ENCODE measurements around the gene ATP6V0B. TPM values are rescaled to one million over a fixed set of nuclear protein-coding genes. Genes with fewer than 3 reads are reported as not detected.

Gene ATP6V0B
- total and polyA plus RNA-seq, 2 of the 4 experiments (the other 2 are of a cell fraction), result 72.1 to 169 TPM

- H4K20me1 ChIP-seq (ENCODE audit: insufficient read depth, low read length), result peaks cover 21% of the 10 kb centered on the region
- no peak overlapping the region for H2BK5ac ChIP-seq (ENCODE audit: low read depth, low read length, poor library complexity, severe bottlenecking)
- no peak for ATAC-seq (ENCODE audit: low read depth)
Observed at GRCh38 chr1:43954036-43954435, 20.7 kb upstream of the ATP6V0B start.

More at GRCh38 chr1:43954036-43954435, 20.7 kb upstream of the ATP6V0B start:
- no peak overlapping the region for H3K4me3 ChIP-seq (ENCODE audit: insufficient read depth, low read depth, low read length)
- no peak overlapping the region for H4K8ac ChIP-seq (ENCODE audit: low read depth in 2 of 2, low read length in 2 of 2)
- no peak overlapping the region for H2BK15ac ChIP-seq (ENCODE audit: low read depth, low read length)
- TF ChIP-seq CHD1 (IDR thresholded peaks at IDR 0.05; ENCODE audit: low read depth, low read length), result no peak
- no peak for TF ChIP-seq SMC3 (IDR thresholded peaks at IDR 0.05; ENCODE audit: low read depth, low read length)
- TF ChIP-seq RCOR1 (IDR thresholded peaks at IDR 0.05; ENCODE audit: insufficient replicate concordance, low read length), result no peak
- no peak for TF ChIP-seq FOS (IDR thresholded peaks at IDR 0.05; ENCODE audit: low read depth, low read length)
- no peak for TF ChIP-seq MXI1 (IDR thresholded peaks at IDR 0.05; ENCODE audit: borderline replicate concordance, low read depth, low read length)
- no peak for TF ChIP-seq POLR2A (IDR thresholded peaks at IDR 0.05; ENCODE audit: low read depth, low read length)
- no peak for TF ChIP-seq MAZ (IDR thresholded peaks at IDR 0.05; ENCODE audit: borderline replicate concordance, low read depth, low read length)
- TF ChIP-seq NFE2L2 (IDR thresholded peaks at IDR 0.05; ENCODE audit: low read depth, low read length), result no peak
- TF ChIP-seq RAD21 (IDR thresholded peaks at IDR 0.05; ENCODE audit: low read length), result no peak
- no peak for TF ChIP-seq CEBPB (IDR thresholded peaks at IDR 0.05; ENCODE audit: low read depth, low read length)
- no peak for TF ChIP-seq CTCF (conservative IDR thresholded peaks at IDR 0.05; ENCODE audit: low read depth, low read length)
- no peak for TF ChIP-seq ELK1 (IDR thresholded peaks at IDR 0.05; ENCODE audit: borderline replicate concordance, low read depth, low read length)
- no peak for TF ChIP-seq RFX5 (IDR thresholded peaks at IDR 0.05; ENCODE audit: low read depth, low read length)
- no peak for TF ChIP-seq MAFK (IDR thresholded peaks at IDR 0.05; ENCODE audit: low read depth, low read length)
- no peak for TF ChIP-seq BHLHE40 (IDR thresholded peaks at IDR 0.05; ENCODE audit: low read depth, low read length)
- TF ChIP-seq USF2 (IDR thresholded peaks at IDR 0.05; ENCODE audit: low read depth, low read length), result no peak
- dilution Hi-C loops (cut with HindIII; ENCODE audit: low sequenced_read_pairs, unreplicated experiment), result no loop called here
- no peak overlapping the region for H2BK20ac ChIP-seq (ENCODE audit: low read depth, low read length)
- DNase-seq, result no peak
- no peak overlapping the region for H4K5ac ChIP-seq (ENCODE audit: low read depth, low read length)
- no peak overlapping the region for H3K9ac ChIP-seq (ENCODE audit: low read depth, low read length)
- BruUV-seq (replicated peaks), result no TSS peak
- intact Hi-C loops (cut with micrococcal nuclease), result no loop called here
- no peak overlapping the region for H2BK120ac ChIP-seq (ENCODE audit: low read depth, low read length)
- no peaks in the 10 kb centered on the region for H3K9me3 ChIP-seq (ENCODE audit: control insufficient read depth, insufficient read depth, low read length)
- H3K4me1 ChIP-seq (ENCODE audit: control insufficient read depth, insufficient read depth, low read length), result no peaks in the 10 kb centered on the region
- H3K4ac ChIP-seq (ENCODE audit: low read depth, low read length), result no peak overlapping the region
- H3K4me2 ChIP-seq (ENCODE audit: low read depth, low read length), result no peak overlapping the region
- no peak overlapping the region for H2AFZ ChIP-seq (replicated peaks; ENCODE audit: low read length, poor library complexity)
- no CpG with 5 or more reads among the region's 5 CpGs for WGBS, 2 experiments (ENCODE audit: extremely low coverage in 2 of 2, insufficient read length in 1 of 2)
- H3K36me3 ChIP-seq (ENCODE audit: control insufficient read depth, insufficient read depth, low read length), result peaks cover 24% of the 10 kb centered on the region
- no peaks in the 10 kb centered on the region for H3K27me3 ChIP-seq (ENCODE audit: control insufficient read depth, insufficient read depth, low read length)
- POLR2A ChIA-PET (ENCODE audit: unreplicated experiment), result no interaction called here
- H2AK9ac ChIP-seq (replicated peaks; ENCODE audit: low read depth, low read length, poor library complexity), result no peak overlapping the region
- H3K27ac ChIP-seq (ENCODE audit: insufficient read depth, low read length), result no peak overlapping the region
- no peak overlapping the region for H3K18ac ChIP-seq (ENCODE audit: low read depth, low read length)
- H2AK5ac ChIP-seq (ENCODE audit: low read depth, low read length), result no peak overlapping the region
- no peak overlapping the region for H3K14ac ChIP-seq (replicated peaks; ENCODE audit: low read depth, low read length)
- peaks cover 20 to 32% of the 10 kb centered on the region in 2 experiments for H3K79me1 ChIP-seq (ENCODE audit: low read depth in 1 of 2, low read length in 2 of 2)
- peaks cover 9% of the 10 kb centered on the region; the same call in 1 of the 2 replicates for H3K9me1 ChIP-seq (ENCODE audit: insufficient read depth, low read length)
- H3K23ac ChIP-seq (ENCODE audit: low read depth, low read length), result no peak overlapping the region
- H3K56ac ChIP-seq (ENCODE audit: extremely low read depth, insufficient read depth, low read length), result no peak overlapping the region
- in situ Hi-C loops (cut with MboI; ENCODE audit: low sequenced_read_pairs), result loop anchor here (25.0 kb wide), 1 partner anchor 417 kb away; the partner anchor contains the start of gene PTPRF
- CTCF ChIA-PET, result no interaction called here
- H4K91ac ChIP-seq (ENCODE audit: insufficient read depth, low read depth, low read length), result no peak overlapping the region

All from IMR-90 (cell line).